Esophagus squamous epithelium (tissue), 5 donors: ENCODE data around the gene PLEKHA6. TPM values are rescaled to one million over a fixed set of nuclear protein-coding genes. Genes with fewer than 3 reads are reported as not detected.
A peak's percentile ranks its signal among the peaks of the same experiment; 100 is the strongest.

ENCODE experiments used
- DNase-seq: peaks from one replicate; lab custom pipeline; 2025; lab: John Stamatoyannopoulos, UW
- H3K27ac ChIP-seq, 4 donors: fragments of 200-600 bp; sonication (generic); one replicate each; pipeline ENCODE4 v1.5.1; 2016 to 2019; ENCODE audit warnings: mild to moderate bottlenecking in 1 of 4
- H3K27me3 ChIP-seq, 4 donors: fragments of 200-600 bp; sonication (generic); 1 replicate in 3 of 4; 2 replicates in 1 of 4; pipeline versions ENCODE4 v1.5.1 to v1.6.0; 2017 to 2021; ENCODE audit warnings: antibody characterized with exemption in 1 of 4
- H3K36me3 ChIP-seq, 3 donors: fragments of 200-600 bp; sonication (generic); one replicate each; pipeline ENCODE4 v1.5.1; 2016 to 2019
- H3K4me1 ChIP-seq, 3 donors: fragments of 200-600 bp; sonication (generic); one replicate each; pipeline ENCODE4 v1.5.1; 2017 to 2019
- H3K4me3 ChIP-seq, 4 donors: fragments of 200-600 bp; sonication (generic); 1 replicate in 3 of 4; 2 replicates in 1 of 4; pipeline ENCODE4 v1.5.1; 2016 to 2019; ENCODE audit warnings: mild to moderate bottlenecking in 2 of 4, moderate library complexity in 1 of 4
- H3K9me3 ChIP-seq, 3 donors: fragments of 200-600 bp; sonication (generic); one replicate each; pipeline ENCODE4 v1.5.1; 2016 to 2019
- POLR2A ChIP-seq, 4 donors: fragments of 450-650 bp; IDR thresholded peaks; one replicate each; pipeline ENCODE4 v1.6.1; 2017; ENCODE audit warnings: antibody characterized with exemption in 4 of 4, mild to moderate bottlenecking in 4 of 4, moderate library complexity in 3 of 4
- WGBS, 2 donors: methylation state at CpG; one replicate each; pipeline ENCODE4 v1.1.5; 2018; 5-methylcytosine and 5-hydroxymethylcytosine counted together
- intact Hi-C: fragments of 100-400 bp; cut with DNase I; formaldehyde crosslinking; loops from one replicate; pipeline ENCODE4 v1.15.0; 2022
- total RNA-seq, 4 donors: library from RNA; depleted of rRNA; stranded (reverse); fragments of >200 nt; gene quantifications; one replicate each; pipeline ENCODE4 v1.1.0, GENCODE V29; 2016
- TF ChIP-seq, protein P1 (sequence below), 6 experiments: fragments of 450-650 bp in 4 of 6; fragments of 200-600 bp in 2 of 6; sonication (generic) in 2 of 6; IDR thresholded peaks; one replicate each; pipeline ENCODE4 v1.5.1; 2016 to 2019; ENCODE audit warnings: antibody characterized with exemption in 6 of 6, mild to moderate bottlenecking in 4 of 6, moderate library complexity in 4 of 6
- donor health status: DM: yes; HTN: yes; CAD: no.

PLEKHA6 gene
- total RNA-seq, 4 donors from 2014 or later = 7.4 to 40.6 (median 18.3) TPM

DNA sequence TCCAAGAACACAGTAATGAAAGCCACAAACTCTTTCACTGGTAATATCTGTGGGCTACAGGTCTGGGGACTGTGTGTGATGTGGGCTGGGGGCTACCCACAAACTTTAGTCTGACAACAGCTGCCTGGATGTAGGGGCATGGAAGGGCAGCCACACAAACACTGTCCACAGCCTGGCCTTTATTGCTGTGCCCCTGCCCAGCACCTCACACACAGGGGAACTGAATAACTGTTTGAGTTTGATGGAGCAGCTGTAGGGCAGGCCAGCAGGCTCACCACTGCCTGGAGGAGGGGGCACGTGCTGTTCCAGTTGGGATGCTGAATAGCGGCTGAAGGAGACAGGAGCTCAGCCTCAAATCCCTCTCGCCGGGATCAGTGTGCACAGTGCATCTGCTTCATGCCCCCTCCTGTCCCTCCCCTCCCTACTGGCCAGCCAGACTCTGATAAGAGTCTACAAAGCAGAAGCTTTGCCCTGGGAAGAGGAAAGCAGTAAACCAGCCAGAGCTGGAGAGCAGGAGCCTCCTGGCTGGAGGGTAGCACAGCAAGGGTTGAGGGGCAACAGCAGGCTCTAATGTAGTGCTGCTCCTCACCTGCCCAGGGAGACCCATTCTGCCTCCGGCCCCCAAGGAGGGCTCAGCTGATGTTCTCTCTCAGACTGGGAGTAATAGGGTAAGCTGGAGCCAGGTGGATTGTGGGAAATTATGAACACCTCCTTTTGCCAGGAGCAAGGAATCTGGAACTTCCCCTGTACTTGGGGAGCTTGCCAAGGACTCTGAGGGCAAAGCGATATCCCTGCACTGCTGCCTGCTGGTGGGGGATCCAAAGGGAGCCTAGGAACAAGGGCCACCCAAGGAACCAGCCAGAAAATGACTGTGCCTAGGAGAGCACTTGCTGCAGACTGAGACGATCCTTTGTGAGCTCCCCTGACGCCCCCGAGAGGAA lies 75.7 kb downstream of the PLEKHA6 start:
- peak overlapping the region in 1 of 4 donors; percentile 39 for H3K27ac ChIP-seq
- no peak overlapping the region for H3K4me3 ChIP-seq

DNA sequence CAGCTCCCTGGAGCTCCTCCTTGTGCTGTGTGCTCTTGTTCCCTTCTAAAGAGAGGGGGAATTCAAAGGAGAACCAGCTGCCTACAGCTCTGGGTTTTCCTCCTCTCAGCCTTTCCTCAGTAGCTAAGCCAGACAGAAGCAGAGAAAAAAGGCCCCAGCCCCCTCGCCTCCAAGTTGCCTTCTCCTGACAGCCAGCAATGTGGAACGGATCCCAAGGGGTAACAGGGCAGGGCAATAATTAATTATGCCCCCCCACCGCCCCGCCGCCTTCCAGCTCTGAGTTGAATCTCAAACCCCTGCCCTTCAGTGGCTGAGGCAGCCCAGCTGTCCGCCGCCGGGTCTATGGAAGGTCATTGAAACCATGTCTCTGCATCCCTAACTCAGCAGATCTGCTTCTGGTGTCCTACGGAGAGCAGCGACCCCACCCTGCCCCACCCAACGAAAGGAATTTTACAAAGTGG lies 76.9 kb downstream of the PLEKHA6 start:
- 88% methylated on average over 10 of the region's 11 CpGs; no CpG with 5 or more reads in 1 of the 2 donors for WGBS, 2 donors
- DNase-seq = no peak
- Histone ChIP-seq H3K4me3 (no peak overlapping the region), H3K27ac (peak overlapping the region in 3 of 4 donors; percentile 30 to 62 (median 53)), H3K36me3 (no peaks in the 10 kb centered on the region), H3K9me3 (no peaks in the 10 kb centered on the region), H3K27me3 (peaks cover 0 to 41% (median 0%) of the 10 kb centered on the region in 4 donors), H3K4me1 (peaks cover 3 to 67% (median 22%) of the 10 kb centered on the region in 3 donors)
- TF ChIP-seq, protein P1, sequence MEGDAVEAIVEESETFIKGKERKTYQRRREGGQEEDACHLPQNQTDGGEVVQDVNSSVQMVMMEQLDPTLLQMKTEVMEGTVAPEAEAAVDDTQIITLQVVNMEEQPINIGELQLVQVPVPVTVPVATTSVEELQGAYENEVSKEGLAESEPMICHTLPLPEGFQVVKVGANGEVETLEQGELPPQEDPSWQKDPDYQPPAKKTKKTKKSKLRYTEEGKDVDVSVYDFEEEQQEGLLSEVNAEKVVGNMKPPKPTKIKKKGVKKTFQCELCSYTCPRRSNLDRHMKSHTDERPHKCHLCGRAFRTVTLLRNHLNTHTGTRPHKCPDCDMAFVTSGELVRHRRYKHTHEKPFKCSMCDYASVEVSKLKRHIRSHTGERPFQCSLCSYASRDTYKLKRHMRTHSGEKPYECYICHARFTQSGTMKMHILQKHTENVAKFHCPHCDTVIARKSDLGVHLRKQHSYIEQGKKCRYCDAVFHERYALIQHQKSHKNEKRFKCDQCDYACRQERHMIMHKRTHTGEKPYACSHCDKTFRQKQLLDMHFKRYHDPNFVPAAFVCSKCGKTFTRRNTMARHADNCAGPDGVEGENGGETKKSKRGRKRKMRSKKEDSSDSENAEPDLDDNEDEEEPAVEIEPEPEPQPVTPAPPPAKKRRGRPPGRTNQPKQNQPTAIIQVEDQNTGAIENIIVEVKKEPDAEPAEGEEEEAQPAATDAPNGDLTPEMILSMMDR (IDR thresholded peaks at IDR 0.05) = no peak
- TF ChIP-seq POLR2A (IDR thresholded peaks at IDR 0.05) = no peak
- intact Hi-C loops = no loop called here

More for the DNA sequence above, 75.7 kb downstream of the PLEKHA6 start:
- TF ChIP-seq, protein P1 (IDR thresholded peaks at IDR 0.05) = no peak
- no peak for TF ChIP-seq POLR2A (IDR thresholded peaks at IDR 0.05)
- peaks cover 0 to 39% (median 0%) of the 10 kb centered on the region in 4 donors for H3K27me3 ChIP-seq
- DNase-seq = no peak
- WGBS, 2 donors = 59 to 72% methylated on average over 4 to 5 of the region's 9 CpGs
- peaks cover 3 to 68% (median 24%) of the 10 kb centered on the region in 3 donors for H3K4me1 ChIP-seq
- intact Hi-C loops = no loop called here
- no peaks in the 10 kb centered on the region for H3K36me3 ChIP-seq
- H3K9me3 ChIP-seq = no peaks in the 10 kb centered on the region

DNA sequence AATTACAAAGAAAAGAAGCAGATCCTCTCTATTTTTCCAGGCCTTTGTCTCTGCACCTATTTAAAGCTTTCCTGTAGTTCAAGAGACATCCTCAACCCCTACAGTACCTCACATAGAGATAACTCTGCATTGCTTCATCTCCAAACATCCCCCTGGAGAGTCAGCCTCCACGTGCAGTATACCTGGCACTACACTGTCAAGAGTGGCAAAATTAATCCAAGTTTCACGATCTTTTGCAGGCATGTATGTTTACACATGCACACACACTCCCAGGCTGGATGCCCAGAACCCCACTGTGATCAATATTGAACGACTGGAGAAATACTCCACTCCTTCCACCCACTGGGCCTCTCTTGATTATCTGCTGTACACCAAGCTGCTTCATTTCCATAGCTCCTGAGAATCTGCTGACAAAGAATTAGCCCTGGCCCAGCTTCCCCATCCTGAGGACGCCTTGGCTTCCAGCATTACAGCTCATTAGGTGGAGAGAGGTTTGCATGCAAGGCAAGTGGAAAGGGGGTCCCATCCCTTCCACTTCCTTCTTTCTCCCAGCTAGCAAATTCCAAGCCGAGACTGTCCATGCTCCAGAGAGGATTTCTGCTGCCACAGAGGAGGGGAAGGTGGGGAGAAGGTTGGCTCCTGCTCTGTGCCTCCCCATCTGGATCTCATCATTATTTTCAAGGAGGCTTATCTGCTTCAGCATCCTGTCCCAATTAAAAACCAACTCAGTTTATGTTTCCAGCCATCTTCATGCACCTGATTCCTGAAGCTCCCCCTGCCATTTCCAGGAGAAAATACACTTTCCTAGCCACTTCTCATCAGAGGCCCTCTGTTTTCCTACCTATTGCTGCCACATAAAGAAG lies 79.4 kb downstream of the PLEKHA6 start:
- no peaks in the 10 kb centered on the region for H3K36me3 ChIP-seq
- no peak for DNase-seq
- no peaks in the 10 kb centered on the region for H3K9me3 ChIP-seq
- H3K4me3 ChIP-seq = no peak overlapping the region
- peaks cover 0 to 64% (median 0%) of the 10 kb centered on the region in 4 donors for H3K27me3 ChIP-seq
- intact Hi-C loops = no loop called here
- 65 to 66% methylated on average over 5 of the region's 5 CpGs for WGBS, 2 donors
- TF ChIP-seq, protein P1 (IDR thresholded peaks at IDR 0.05) = no peak
- no peak for TF ChIP-seq POLR2A (IDR thresholded peaks at IDR 0.05)
- no peak overlapping the region for H3K27ac ChIP-seq
- peaks cover 0 to 67% (median 18%) of the 10 kb centered on the region in 3 donors for H3K4me1 ChIP-seq

DNA sequence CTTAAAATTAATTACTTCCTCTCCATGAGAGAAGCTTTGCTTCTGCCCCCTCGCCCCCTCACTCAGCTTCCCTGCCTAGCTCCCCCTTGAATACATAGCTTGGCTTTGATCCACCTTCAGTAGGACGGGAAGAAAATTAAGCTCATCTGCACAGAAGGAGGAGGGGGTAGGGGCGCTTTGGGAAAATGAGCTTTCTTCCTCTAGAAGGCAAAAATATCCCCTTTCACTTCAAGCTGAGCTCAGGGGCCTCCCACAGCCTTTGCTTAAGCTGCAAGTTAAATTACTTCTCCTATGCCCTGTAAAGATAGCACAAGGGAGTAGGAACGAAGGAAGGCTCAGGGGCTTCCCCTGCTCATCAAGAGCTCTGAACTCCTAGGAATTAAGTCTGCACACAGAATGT lies 80.8 kb downstream of the PLEKHA6 start:
- 44 to 59% methylated on average over 4 of the region's 4 CpGs for WGBS, 2 donors
- peaks cover 0 to 64% (median 0%) of the 10 kb centered on the region in 4 donors for H3K27me3 ChIP-seq
- TF ChIP-seq POLR2A (IDR thresholded peaks at IDR 0.05) = no peak
- TF ChIP-seq, protein P1 (IDR thresholded peaks at IDR 0.05) = no peak
- intact Hi-C loops = no loop called here
- no peaks in the 10 kb centered on the region for H3K9me3 ChIP-seq
- no peak for DNase-seq
- H3K27ac ChIP-seq = no peak overlapping the region
- H3K36me3 ChIP-seq = no peaks in the 10 kb centered on the region
- peaks cover 0 to 65% (median 12%) of the 10 kb centered on the region in 3 donors for H3K4me1 ChIP-seq
- H3K4me3 ChIP-seq = no peak overlapping the region
